IgD-negative memory B cell (primary cell): Measurements from ENCODE around the gene EPHA6. TPM values are rescaled to one million over a fixed set of nuclear protein-coding genes. Genes with fewer than 3 reads are reported as not detected.
A peak's percentile ranks its signal among the peaks of the same experiment; 100 is the strongest.
"Not testable (repeated sequence)": the region's sequence is repeated elsewhere in the genome, so short reads cannot be mapped to it uniquely, and the experiment has no call there.

Experiments used
- H3K27ac Mint-ChIP-seq, 3 donors: one replicate each; pipeline ENCODE4 v1.8.0; 2020 to 2022; ENCODE audit warnings: mild to moderate bottlenecking in 3 of 3, mixed read lengths in 3 of 3, moderate library complexity in 1 of 3
- H3K27me3 Mint-ChIP-seq: one replicate; pipeline ENCODE4 v1.8.0; 2021; ENCODE audit warnings: mixed read lengths
- H3K36me3 Mint-ChIP-seq: one replicate; pipeline ENCODE4 v1.8.0; 2020; ENCODE audit warnings: mild to moderate bottlenecking, mixed read lengths
- H3K4me1 Mint-ChIP-seq, 3 donors: one replicate each; pipeline ENCODE4 v1.8.0; 2020 to 2022; ENCODE audit warnings: mixed read lengths in 3 of 3, mild to moderate bottlenecking in 1 of 3
- H3K4me3 Mint-ChIP-seq, 4 donors: one replicate each; pipeline ENCODE4 v1.8.0; 2020 to 2022; ENCODE audit warnings: mild to moderate bottlenecking in 4 of 4, mixed read lengths in 4 of 4, moderate library complexity in 3 of 4
- H3K9me3 Mint-ChIP-seq, 3 donors: one replicate each; pipeline ENCODE4 v1.8.0; 2020 to 2021; ENCODE audit warnings: mixed read lengths in 3 of 3, mild to moderate bottlenecking in 1 of 3
- polyA plus RNA-seq: library from polyadenylated mRNA; unstranded; fragments of 300-500 nt; fragmentation: Illumina TruSeq; gene quantifications from one replicate; pipeline ENCODE4 v1.2.3, GENCODE V29; 2021

EPHA6 gene
- polyA plus RNA-seq, 1 donor from 2014 or later, result not detected

- no peaks in the 10 kb centered on the region for H3K36me3 Mint-ChIP-seq
- no peak overlapping the region for H3K27ac Mint-ChIP-seq
- no peak overlapping the region for H3K4me3 Mint-ChIP-seq
- H3K27me3 Mint-ChIP-seq, result no peaks in the 10 kb centered on the region
- H3K9me3 Mint-ChIP-seq, result no peaks in the 10 kb centered on the region
- no peaks in the 10 kb centered on the region for H3K4me1 Mint-ChIP-seq
Observed at GRCh38 chr3:96860882-96861281, 46.5 kb downstream of the EPHA6 start.

GRCh38 chr3:96863129-96863740 is 48.8 kb downstream of the EPHA6 start:
- Mint-ChIP-seq H3K9me3 (no peaks in the 10 kb centered on the region), H3K27ac (no peak overlapping the region), H3K4me1 (no peaks in the 10 kb centered on the region), H3K27me3 (no peaks in the 10 kb centered on the region), H3K36me3 (no peaks in the 10 kb centered on the region), H3K4me3 (no peak overlapping the region)

GRCh38 chr3:96865605-96866004 is 51.2 kb downstream of the EPHA6 start:
- Mint-ChIP-seq H3K27me3 (no peaks in the 10 kb centered on the region), H3K9me3 (no peaks in the 10 kb centered on the region), H3K4me3 (no peak overlapping the region), H3K36me3 (no peaks in the 10 kb centered on the region), H3K4me1 (no peaks in the 10 kb centered on the region), H3K27ac (no peak overlapping the region)

GRCh38 chr3:96869316-96869715 is 54.9 kb downstream of the EPHA6 start:
- Mint-ChIP-seq H3K36me3 (no peaks in the 10 kb centered on the region), H3K4me1 (no peaks in the 10 kb centered on the region), H3K4me3 (no peak overlapping the region), H3K9me3 (no peaks in the 10 kb centered on the region), H3K27me3 (no peaks in the 10 kb centered on the region), H3K27ac (no peak overlapping the region)

GRCh38 chr3:96877510-96877909 is 63.1 kb downstream of the EPHA6 start:
- no peaks in the 10 kb centered on the region for H3K27me3 Mint-ChIP-seq
- H3K4me1 Mint-ChIP-seq, result no peaks in the 10 kb centered on the region
- H3K36me3 Mint-ChIP-seq, result no peaks in the 10 kb centered on the region
- no peak overlapping the region for H3K4me3 Mint-ChIP-seq
- peaks cover 0 to 7% (median 5%) of the 10 kb centered on the region in 3 donors for H3K9me3 Mint-ChIP-seq
- H3K27ac Mint-ChIP-seq, result no peak overlapping the region

GRCh38 chr3:96900031-96900430 is 85.6 kb downstream of the EPHA6 start:
- peaks cover 3% of the 10 kb centered on the region in 3 donors for H3K9me3 Mint-ChIP-seq
- H3K4me1 Mint-ChIP-seq, result peaks cover 0 to 2% (median 0%) of the 10 kb centered on the region in 3 donors
- H3K27me3 Mint-ChIP-seq, result no peaks in the 10 kb centered on the region
- no peak overlapping the region for H3K4me3 Mint-ChIP-seq
- no peaks in the 10 kb centered on the region for H3K36me3 Mint-ChIP-seq
- no peak overlapping the region for H3K27ac Mint-ChIP-seq

- Mint-ChIP-seq H3K27ac (no peak overlapping the region), H3K36me3 (no peaks in the 10 kb centered on the region), H3K27me3 (no peaks in the 10 kb centered on the region), H3K9me3 (peaks cover 3% of the 10 kb centered on the region in 3 donors), H3K4me3 (no peak overlapping the region), H3K4me1 (peaks cover 0 to 2% (median 0%) of the 10 kb centered on the region in 3 donors)
Observed at GRCh38 chr3:96900566-96900965, 86.2 kb downstream of the EPHA6 start.

DNA sequence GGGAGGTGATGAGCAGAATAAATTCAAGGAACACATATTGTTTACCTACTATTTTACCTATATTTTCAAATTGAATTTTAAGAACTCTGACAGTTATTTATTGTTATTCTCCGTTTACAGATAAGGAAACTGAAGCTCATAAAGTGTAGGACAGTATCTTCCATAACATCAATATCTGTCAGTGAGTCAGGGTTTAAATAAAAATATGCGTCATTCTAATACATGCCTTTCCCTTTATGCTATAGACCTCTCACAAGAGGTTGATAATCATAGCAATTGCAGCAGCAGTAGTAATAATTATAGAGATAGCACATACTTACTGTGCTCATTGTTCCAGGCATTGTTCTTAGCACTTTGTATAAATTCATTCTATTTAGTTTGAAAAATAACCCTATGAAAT is 101.1 kb downstream of the EPHA6 start:
- Mint-ChIP-seq H3K4me1 (no peaks in the 10 kb centered on the region), H3K27ac (no peak overlapping the region), H3K27me3 (no peaks in the 10 kb centered on the region), H3K36me3 (no peaks in the 10 kb centered on the region), H3K4me3 (no peak overlapping the region), H3K9me3 (peaks cover 2 to 6% (median 2%) of the 10 kb centered on the region in 3 donors)

GRCh38 chr3:96931119-96931862 is 116.9 kb downstream of the EPHA6 start:
- no peaks in the 10 kb centered on the region for H3K27me3 Mint-ChIP-seq
- H3K9me3 Mint-ChIP-seq, result peaks cover 5 to 27% (median 15%) of the 10 kb centered on the region in 3 donors
- no peaks in the 10 kb centered on the region for H3K4me1 Mint-ChIP-seq
- H3K4me3 Mint-ChIP-seq, result no peak overlapping the region
- H3K27ac Mint-ChIP-seq, result no peak overlapping the region
- peaks cover 2% of the 10 kb centered on the region for H3K36me3 Mint-ChIP-seq

DNA sequence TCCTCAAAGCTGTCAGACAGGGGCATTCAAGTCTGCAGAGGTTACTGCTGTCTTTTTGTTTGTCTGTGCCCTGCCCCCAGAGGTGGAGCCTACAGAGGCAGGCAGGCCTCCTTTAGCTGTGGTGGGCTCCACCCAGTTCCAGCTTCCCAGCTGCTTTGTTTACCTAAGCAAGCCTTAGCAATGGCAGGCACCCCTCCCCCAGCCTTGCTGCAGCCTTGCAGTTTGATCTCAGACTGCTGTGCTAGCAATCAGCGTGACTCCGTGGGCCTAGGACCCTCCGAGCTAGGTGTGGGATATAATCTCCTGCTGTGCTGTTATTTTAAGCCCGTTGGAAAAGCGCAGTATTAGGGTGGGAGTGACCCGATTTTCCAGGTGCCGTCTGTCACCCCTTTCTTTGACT is 127.7 kb downstream of the EPHA6 start:
- H3K36me3 Mint-ChIP-seq, H3K4me3 Mint-ChIP-seq, H3K4me1 Mint-ChIP-seq, H3K27me3 Mint-ChIP-seq, H3K27ac Mint-ChIP-seq: not testable (repeated sequence)
- H3K9me3 Mint-ChIP-seq, result peaks cover 0 to 11% (median 0%) of the 10 kb centered on the region in 3 donors

DNA sequence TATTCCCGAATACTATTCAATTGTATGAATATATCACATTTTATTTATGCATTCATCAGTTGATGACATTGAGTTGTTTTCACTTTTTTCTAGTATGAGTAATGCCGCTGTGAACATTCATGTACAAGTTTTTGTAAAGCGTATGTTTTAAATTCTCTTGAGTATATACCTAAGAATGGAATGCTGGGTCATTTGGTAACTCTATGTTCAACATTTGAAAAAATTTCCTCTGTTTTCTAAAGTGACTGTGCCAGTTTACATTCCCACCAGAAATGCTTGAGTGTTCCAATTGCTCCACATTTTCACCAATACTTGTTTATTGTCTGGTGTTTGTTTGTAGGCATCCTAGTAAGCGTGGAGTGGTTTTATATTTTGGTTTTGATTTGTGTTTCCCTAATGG is 144.5 kb downstream of the EPHA6 start:
- Mint-ChIP-seq H3K27ac (no peak overlapping the region), H3K36me3 (no peaks in the 10 kb centered on the region), H3K27me3 (no peaks in the 10 kb centered on the region), H3K4me1 (no peaks in the 10 kb centered on the region), H3K4me3 (no peak overlapping the region), H3K9me3 (peaks cover 0 to 13% (median 1%) of the 10 kb centered on the region in 3 donors)

DNA sequence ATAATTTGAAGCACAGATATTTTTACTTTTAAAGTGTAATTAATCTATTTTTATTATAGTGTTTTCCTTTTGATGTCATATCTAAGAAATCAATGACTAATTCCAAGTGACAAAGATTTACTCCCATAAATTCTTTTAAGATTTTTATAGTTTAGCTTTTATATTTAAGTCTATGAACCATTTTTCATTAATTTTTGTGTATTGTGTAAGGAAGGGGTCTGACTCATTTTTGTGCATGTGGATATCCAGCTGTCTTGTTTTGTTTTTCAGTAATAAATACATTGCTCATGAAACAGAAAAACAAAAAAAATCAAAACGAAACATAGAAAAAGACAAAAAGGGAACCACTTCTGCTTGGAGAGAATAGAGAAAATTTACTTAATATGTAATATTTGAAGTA is 145.1 kb downstream of the EPHA6 start:
- Mint-ChIP-seq H3K36me3 (no peaks in the 10 kb centered on the region), H3K27me3 (no peaks in the 10 kb centered on the region), H3K4me1 (no peaks in the 10 kb centered on the region), H3K9me3 (peaks cover 0 to 8% (median 1%) of the 10 kb centered on the region in 3 donors), H3K4me3 (no peak overlapping the region), H3K27ac (no peak overlapping the region)

GRCh38 chr3:96959901-96960641 is 145.7 kb downstream of the EPHA6 start:
- Mint-ChIP-seq H3K27me3 (no peaks in the 10 kb centered on the region), H3K4me1 (no peaks in the 10 kb centered on the region), H3K36me3 (no peaks in the 10 kb centered on the region), H3K9me3 (peaks cover 0 to 8% (median 1%) of the 10 kb centered on the region in 3 donors), H3K27ac (no peak overlapping the region), H3K4me3 (no peak overlapping the region)

GRCh38 chr3:96960661-96961330 is 146.4 kb downstream of the EPHA6 start:
- Mint-ChIP-seq H3K27ac (no peak overlapping the region), H3K4me3 (peak overlapping the region in 1 of 4 donors; percentile 34), H3K36me3 (no peaks in the 10 kb centered on the region), H3K27me3 (no peaks in the 10 kb centered on the region), H3K9me3 (peaks cover 0 to 8% (median 1%) of the 10 kb centered on the region in 3 donors), H3K4me1 (no peaks in the 10 kb centered on the region)

DNA sequence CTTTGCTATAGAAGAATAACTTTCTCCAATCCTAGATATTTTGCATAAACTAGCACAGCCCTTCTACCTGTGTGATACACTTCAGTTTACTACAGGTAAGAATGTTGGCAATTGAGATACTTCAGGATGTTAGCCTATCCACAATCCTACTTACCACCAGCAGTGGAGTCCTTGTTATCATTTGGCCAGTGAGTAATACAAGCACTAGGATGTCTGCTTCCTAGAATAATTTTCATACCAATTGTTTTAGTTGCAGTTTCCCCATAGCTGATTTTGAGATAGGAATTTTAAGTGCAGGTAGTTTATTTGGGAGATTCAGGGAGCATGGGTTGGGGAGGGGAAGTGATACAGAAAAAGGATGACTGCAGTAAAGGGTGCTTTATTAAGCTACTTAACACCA is 147.2 kb downstream of the EPHA6 start:
- Mint-ChIP-seq H3K27me3 (no peaks in the 10 kb centered on the region), H3K4me1 (no peaks in the 10 kb centered on the region), H3K27ac (no peak overlapping the region), H3K9me3 (peaks cover 0 to 8% (median 1%) of the 10 kb centered on the region in 3 donors), H3K36me3 (no peaks in the 10 kb centered on the region), H3K4me3 (no peak overlapping the region)
